GM18907 (cell line): ENCODE data around the gene FGF2.
"Not testable (repeated sequence)": the region's sequence is repeated elsewhere in the genome, so short reads cannot be mapped to it uniquely, and the experiment has no call there.

Experiments
- ATAC-seq: cut with Tn5 transposase; IDR thresholded peaks from one replicate; pipeline ENCODE4 v1.9.1; 2021; ENCODE audit warnings: mild to moderate bottlenecking, moderate library complexity; ENCODE audit not compliant: unreplicated experiment

The FGF2 gene

DNA sequence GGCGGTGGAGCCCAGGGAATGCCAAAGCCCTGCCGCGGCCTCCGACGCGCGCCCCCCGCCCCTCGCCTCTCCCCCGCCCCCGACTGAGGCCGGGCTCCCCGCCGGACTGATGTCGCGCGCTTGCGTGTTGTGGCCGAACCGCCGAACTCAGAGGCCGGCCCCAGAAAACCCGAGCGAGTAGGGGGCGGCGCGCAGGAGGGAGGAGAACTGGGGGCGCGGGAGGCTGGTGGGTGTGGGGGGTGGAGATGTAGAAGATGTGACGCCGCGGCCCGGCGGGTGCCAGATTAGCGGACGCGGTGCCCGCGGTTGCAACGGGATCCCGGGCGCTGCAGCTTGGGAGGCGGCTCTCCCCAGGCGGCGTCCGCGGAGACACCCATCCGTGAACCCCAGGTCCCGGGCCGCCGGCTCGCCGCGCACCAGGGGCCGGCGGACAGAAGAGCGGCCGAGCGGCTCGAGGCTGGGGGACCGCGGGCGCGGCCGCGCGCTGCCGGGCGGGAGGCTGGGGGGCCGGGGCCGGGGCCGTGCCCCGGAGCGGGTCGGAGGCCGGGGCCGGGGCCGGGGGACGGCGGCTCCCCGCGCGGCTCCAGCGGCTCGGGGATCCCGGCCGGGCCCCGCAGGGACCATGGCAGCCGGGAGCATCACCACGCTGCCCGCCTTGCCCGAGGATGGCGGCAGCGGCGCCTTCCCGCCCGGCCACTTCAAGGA is at the start of gene FGF2:
Gene FGF2 (plus strand): TSS at position 279 of the 705 bp plus-strand sequence. CDS start 344 bp downstream, at position 623.
- peak; percentile 23 for ATAC-seq

DNA sequence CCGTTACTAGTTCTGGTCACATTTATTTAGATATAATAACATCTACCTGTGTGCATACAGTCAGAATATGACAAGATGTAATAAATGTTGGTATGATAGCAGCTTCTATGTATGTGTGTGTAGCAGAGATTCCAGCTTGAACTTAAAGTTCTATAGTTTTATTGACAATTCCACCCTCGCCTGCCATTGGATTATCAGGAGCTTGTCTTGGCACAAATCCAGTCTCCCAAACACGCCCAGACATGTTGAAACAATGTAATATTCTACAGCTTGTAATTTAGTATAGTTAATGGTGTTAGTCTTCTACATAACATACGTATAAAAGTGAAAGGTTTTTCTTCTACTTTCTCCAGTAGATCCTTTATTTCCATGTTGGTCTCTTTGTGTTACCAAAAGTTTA is 49.7 kb upstream of the FGF2 start:
- ATAC-seq = no peak

DNA sequence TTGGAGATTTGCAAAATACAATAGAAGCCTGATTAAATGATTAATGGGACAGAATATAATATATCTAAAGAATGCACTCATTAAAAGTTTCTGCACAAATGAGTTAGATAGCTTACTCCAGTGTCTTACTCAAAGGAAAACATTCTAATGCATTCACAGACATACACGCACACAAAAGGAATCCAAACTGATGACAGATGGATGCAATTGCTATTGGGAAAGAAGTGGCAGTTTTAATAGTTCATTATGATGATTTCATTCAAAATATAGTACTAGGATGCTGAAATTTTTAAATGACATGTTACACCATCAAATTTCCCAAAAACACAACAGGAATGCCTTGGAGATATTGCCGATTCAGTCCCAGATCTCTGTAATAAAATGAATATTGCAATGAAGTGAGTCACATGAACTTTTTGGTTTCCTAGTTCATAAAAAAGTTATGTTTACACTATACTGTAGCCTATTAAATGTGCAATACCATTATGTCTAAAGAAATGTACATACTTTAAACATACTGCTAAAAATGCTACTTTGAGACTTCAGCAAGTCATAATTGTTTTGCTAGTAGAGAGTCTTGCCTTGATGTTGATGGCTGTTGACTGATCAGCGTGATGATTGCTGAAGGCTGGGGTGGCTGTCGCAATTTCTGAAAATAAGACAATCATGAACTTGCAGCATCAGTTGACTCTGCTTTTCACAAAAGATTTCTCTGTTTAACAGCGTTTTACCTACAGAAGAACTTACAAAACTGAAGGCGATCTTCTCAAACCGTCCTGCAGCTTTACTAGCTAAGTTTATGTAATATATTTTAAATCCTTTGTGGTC is 48.6 kb upstream of the FGF2 start:
- no peak for ATAC-seq

DNA sequence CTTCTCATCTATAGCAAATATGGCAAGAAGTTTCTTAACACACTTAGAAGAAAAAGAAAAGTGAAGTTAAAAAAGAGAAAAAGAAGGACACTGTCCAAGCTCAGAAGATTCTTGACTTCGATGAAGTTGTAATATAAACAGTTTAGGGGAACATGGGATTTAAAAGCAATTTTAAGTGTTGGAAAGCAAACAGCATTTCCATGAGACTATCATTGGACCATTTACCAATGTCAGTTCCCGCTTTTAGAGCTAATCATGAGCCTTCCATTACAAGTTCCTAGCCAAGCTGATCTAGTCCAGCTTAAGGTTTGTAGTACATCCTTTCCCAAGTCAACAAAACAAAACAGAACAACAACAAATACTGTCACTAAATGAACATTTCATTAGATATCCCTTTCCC is 45.1 kb upstream of the FGF2 start:
- ATAC-seq = no peak

DNA sequence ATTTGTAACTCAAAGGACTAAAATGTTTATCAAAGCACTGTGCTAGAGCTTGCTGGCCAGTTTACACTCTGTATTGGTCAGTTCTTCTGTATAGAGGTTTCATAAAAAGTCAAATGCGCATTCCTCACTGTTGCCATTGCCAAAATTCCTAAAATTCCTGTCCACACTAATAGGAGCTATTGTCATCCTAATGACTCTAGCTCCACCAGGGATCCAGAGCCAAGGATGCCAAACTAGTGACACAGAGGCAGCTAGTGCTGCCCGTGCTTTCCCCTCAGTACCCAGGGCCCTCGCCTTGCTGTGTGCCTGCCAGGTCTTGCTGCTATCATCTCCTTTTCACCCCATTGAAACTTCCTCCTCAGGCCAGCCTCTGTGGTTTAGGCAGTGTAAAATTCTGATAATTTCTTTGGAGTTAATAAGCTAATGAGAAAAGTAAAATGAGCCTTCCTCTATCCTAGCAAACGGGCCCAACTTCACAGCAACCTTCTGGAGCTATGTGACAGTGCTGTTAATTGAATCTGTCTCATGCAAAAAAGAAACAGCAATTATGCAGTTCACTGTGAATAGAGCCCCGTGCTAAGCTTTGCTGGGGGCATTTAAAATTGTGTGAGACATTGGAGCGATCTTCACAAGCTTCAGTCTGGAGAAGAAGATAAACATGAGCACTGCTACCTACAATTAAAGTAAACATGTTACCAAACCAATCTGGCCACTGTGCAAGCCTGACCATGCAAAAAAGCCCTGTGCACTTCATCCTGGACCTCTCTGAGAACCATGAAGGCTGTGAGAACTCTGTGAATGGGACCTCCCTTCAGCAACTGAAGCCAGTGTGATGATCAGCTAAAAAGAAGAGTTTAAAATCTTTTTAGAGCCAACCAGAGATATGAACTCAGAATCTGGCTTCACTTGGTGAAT is 43.1 kb upstream of the FGF2 start:
- ATAC-seq = no peak

DNA sequence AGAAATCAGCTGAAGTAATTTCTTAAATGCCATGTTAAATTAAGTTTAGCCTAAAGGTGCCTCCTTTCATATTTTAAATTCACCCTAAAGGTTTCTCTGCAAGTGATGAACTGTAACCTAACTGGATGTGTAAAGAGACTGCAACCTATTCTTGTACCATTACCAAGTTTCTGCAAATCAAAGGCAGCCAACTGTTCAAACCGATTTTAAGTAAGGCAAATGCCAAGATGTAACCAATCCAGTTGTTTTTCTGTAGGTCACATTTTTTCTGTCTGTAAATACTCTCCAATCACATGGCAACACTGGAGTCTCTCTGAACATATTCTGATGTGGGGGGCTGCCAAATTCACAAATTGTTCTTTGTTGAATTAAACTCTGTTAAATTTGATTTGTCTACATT is 42.4 kb upstream of the FGF2 start:
- ATAC-seq = no peak

DNA sequence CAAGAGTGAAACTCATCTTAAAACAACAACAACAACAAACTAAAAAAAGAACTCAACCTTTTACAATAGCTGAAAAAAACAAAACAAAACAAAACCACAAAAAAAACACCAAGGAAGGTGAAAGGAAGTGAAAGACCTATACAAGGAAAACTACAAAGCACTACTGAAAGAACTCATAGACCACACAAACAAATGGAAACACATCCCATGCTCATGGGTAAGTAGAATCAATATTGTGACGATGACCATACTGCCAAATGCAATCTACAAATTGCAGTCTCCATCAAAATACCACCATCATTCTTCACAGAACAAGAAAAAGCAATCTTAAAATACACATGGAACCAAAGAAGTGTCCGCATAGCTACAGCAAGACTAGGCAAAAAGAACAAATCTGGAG is 41.5 kb upstream of the FGF2 start:
- no peak for ATAC-seq

DNA sequence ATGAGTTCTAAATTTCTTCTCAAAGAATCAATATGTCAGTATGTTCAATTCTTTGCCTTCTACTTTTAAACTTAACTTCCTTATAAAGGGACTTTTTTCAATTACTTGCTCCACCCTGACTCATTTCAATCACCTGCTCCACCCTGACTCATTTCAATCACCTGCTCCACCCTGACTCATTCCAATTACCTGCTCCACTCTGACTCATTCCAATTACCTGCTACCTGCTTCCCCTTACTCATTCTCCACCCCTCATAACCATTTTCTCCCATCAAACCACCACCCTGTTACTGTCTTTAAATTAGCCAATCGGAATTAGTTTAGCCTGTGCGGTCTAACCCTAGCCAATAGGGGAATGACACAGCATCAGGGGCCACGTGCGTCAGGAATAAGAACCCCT is 40.3 kb upstream of the FGF2 start:
- not testable (repeated sequence) for ATAC-seq

DNA sequence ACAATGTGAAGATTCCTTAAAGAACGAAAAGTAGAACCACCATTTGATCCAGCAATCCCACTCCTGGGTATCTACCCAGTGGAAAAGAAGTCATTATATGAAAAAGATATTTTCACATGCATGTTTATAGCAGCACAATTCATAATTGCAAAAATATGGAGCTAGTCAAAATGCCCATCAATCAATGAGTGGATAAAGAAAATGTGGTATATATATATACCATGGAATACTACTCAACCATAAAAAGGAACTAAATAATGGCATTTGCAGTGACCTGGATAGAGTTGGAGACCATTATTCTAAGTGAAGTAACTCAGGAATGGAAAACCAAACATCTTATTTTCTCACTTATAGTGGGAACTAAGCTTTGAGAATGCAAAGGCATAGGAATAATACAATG is 39.7 kb upstream of the FGF2 start:
- ATAC-seq = not testable (repeated sequence)

DNA sequence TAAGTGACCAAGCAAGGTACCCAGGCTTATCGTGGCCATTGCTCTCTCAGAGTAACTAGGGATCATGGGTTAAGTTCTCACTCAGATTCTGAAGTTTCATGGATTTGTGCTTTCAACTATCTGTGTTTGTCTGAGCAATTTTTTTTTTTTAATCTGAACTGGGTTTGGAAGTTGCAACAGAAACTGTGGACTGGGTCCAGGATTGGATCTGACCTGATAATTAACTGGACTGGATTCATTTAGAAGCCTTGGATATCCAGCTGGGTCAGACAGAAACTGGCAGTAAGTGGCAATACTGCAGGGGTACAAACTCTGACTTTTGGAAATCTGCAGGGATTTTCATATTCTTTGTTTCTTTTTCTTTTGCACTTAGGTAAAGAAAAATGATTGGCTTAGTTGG is 38.7 kb upstream of the FGF2 start:
- no peak for ATAC-seq

DNA sequence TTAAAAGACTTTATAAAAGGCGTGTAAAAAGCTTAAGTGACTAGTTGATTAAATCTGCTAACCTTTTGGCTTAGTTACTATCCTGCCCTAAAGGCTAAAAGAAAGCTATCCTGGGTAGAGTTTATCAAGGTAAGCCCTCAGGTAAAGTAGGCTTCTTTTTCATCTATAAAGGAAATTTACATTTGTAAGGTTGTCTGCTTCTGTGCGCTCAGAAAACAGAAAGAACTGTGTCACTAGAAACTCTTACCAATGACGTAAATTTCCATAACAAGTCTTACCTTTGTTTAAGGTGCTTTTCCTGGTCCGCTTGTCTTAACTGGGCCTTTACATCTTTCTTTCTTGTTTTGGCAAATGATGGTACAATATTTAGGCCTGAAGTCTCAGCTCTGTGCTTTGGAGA is 37.7 kb upstream of the FGF2 start:
- no peak for ATAC-seq

DNA sequence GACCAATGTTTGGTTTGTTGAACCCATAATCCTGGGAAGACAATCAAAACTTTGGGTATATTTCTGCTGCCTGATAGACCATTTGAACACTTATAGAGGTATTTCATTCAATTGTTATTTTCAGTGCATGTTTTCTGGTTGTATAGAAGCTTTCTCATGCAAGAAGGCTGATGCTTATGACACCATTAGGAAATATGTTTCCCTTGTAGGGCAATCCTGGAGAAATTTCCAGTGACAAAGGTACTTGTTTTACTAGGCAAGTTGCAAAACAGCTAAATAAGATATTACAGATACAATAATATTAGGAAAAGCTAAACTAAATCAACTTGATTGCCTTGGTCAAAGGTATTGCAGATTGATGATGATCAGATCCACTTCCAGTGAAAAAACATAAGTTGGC is 32.8 kb upstream of the FGF2 start:
- ATAC-seq = no peak

DNA sequence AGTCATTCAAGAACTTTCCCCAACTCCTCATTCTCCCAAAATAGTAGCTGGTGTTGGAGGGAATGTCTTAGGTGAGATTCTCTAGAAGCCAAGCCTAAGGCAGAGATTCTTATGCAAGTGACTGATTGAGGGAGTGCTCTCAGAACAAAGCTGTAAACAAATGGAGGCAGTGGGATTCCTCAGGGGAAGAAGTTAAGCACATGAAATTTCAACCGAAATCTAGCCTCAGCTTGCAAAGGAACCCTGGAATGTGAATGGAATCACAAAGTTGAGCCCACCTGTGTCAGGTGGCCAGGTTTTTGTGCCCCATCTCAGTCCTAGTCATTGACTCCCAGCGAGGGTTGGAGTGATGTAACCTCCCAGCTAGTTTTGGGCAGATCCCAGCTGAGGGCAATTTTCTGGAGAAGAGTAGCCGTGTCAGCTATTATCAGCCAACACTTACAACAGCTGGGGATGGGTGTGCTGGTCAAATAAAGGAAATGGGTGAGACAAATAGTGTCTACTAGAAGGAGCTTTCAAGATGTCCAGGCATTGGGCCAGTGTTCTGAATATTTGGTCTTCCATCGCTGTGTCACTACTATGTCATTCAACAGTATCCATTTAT is 29.7 kb upstream of the FGF2 start:
- no peak for ATAC-seq

DNA sequence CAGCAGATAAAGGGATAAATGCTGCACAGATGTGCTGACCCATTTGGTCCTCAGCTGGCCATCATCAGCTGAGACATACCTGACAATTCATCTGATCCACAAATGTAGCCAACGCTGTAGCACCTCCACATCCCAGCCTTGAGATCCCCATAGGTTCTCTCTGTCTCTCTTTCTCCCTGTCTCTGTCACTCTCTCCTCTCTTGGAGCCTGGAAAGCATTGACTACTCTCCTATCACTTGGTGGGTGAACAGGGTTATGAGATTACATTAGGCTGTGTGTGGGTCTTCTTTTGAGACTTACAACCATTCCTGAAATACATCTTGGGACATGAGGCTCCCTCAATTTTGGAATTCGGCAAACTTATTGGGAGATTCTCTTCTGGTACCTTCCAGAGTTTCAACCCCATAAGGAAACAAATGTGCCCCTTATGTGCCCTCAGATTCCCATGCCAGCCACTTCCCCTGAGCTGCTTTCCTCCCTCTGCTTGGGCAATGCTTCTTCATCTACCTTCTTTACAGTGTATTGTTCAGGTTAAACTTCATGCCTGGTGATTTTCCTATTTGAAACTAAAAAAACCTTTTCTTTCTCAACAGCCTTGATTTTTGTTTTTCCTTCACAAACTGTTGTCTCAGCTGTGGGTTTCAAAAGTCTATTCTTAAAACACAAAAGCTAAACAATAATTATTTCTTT is 29.1 kb upstream of the FGF2 start:
- ATAC-seq = no peak

DNA sequence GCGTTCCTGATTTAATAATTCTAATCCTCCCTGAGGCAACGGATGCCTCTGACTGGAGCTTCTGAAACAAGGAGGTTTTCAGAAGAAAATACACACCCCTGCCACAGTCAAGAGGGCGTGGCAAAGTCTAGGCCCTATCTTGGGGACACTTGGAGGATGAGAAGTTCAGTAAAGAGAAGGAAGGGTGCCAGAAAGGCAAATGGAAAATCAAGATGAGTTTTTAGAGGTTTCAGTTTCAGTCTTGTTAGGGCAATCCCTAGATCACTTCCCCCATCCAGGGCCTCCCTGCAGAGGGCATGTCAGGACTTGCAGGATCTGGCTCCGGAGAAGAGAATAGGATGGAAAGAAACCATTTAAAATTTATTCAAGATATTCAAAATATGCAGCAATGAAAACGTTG is 28.5 kb upstream of the FGF2 start:
- ATAC-seq = no peak

DNA sequence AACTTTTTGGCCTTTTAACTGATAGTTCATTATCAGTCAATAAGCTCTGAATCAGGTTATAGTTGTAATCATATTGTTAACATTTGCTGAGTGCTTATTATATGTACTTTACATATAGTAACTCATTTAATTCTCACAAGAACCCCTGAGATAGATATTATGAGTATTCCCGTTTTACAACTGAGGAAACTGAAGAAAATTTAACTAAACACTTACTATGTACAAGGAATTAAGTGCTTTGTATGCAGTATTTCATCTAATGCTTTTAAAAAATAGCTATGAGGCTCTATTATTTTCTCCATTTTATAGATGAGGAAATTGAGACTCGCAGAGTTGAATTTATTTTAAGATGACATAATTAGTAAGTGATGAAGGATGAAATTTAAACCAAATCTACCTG is 27.7 kb upstream of the FGF2 start:
- ATAC-seq = no peak

DNA sequence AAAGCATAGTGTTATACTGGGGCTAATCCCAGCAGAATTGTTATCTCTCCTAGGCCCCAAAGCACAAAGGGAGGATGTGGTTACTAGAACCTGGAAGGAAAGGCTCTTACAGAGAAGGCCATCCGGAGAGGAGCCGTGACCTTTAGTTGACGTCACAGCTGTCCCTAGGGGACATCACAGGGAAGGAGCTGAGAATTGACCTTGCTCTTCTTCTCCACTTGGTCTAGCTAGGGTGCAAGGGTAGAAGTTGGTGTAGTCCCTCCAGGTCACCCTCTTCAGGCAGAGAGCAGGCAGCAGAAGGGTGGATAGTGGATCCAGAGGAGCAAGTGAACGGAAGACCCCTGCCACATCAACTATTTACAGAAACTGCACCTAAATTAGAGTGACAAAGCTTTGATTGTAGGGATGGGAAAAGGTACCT is 22.8 kb upstream of the FGF2 start:
- ATAC-seq = no peak

DNA sequence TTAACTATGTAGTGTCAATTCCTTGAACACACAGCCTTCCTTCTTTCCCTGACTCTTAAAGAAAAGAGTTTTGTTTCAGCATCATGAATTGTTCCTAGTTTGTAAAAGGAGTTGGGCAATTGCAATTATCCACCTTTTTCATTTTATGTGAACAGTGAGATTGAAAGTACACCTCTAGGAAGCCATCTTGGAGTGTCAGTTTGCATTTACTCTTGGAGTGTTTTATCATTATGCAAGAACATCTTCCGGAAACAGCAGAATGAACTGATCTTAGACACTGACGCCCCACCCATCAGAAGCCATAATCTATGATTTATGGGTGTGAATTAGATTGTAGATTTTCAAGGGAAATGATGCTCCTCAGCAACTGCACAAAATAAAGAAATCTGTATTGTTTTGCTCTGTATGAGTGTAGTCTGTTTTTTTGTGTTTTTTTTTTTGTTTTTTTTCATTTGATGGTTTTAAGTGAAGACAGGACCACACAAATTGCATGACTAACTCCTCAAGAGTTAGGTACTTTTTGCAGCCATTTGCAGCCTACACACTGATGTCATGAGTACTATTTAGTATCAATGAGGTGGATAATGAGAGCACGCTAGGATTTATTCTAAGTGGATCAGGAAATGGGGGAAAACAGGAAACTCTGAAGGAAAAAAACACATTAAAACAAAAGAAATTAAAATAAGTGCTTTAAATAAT is 19.5 kb upstream of the FGF2 start:
- no peak for ATAC-seq

DNA sequence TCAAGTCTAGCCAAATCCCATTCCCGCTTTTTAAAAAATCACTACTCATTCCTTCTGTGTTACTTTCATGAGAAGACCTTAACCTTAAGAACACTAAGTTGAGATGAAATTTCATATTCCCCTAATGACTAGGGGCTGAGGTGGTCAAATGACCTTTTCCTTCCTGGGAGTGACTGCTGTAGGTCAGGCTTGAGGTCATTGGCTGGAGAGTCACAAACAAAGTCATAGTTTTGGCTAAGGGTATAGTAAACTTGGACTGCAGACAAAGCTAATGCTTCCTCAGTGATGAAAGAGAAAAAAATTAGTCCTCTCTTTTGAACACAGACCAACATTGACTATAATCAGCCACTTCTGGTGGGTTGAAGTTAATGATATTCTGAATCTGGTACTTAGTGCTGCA is 16.0 kb upstream of the FGF2 start:
- no peak for ATAC-seq

DNA sequence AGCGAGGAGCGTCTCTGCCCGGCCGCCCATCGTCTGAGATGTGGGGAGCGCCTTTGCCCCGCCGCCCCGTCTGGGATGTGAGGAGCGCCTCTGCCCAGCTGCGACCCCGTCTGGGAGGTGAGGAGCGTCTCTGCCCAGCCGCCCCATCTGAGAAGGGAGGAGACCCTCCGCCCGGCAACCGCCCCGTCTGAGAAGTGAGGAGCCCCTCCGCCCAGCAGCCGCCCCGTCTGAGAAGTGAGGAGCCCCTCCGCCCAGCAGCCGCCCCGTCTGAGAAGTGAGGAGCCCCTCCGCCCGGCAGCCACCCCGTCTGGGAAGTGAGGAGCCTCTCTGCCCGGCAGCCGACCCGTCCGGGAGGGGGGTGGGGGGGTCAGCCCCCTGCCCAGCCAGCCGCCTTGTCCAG is 14.8 kb upstream of the FGF2 start:
- not testable (repeated sequence) for ATAC-seq
